ENCODE results near the gene FBXL19. TPM values are rescaled to one million over a fixed set of nuclear protein-coding genes. Genes with fewer than 3 reads are reported as not detected.

Gene FBXL19
- total and polyA plus RNA-seq, 2 of the 13 experiments (the other 11 are each of a cell fraction or from before 2014, with no cell fraction given): 6.0 to 13.7 TPM

DNA sequence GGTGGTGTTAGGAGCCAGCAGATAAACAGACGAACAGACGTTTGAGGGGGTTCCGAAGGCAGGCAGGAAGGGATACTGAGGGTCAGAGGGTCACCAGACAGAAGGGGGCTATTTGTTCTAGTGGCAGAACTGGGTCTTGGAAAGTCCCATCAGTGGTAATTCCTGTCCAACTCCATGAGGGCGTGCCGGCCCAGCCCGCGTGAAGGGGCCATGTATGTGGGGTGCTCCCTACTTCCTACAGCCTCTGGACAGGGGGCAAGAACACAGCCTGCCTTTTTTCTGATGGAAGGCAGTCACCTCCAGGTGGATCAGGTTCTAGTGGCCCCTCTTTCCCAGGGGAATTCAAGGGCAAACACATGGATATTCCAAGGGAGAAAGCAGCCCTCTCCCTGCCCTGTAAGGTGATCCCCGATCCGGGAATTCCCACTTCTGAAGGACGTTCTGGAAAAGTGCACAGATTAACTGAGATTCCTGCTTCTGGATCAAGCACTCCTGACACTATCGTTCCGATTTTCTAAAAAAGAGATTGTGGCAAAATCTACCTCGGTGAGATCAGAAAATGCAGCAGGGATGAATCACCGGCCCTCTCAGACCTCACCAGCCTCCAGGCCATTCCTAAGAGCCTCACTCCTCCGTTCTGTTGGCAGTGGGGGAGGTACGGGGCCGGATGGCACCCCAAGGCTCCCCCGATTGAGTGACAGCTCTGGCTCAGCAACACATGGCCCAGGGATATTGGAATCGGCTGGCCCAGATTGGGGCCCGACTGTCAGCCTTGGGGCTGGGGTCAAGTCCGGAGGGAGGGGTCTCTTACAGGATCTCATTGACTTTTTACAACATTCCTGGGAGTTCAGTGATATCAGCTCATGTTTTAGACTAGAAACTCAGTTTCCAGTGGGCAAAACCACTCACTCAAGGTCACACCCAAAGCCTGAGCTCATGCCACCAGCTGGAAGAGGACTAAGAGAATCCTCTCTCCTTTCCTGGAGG is 74.6 kb downstream of the FBXL19 start (continued):
- TF ChIP-seq CBFB (CRISPR knock-in tag; IDR thresholded peaks at IDR 0.05) (peak; percentile 18; the same call in 1 of the 2 replicates), MTA1 (CRISPR knock-in tag; IDR thresholded peaks at IDR 0.05; ENCODE audit: borderline replicate concordance) (0 out of 2 replicates have a peak, but pooled peaks have one; percentile 22), YEATS2 (CRISPR knock-in tag; IDR thresholded peaks at IDR 0.05; ENCODE audit: borderline replicate concordance) (0 out of 2 replicates have a peak, but pooled peaks have one; percentile 13), MZF1 (CRISPR knock-in tag; IDR thresholded peaks at IDR 0.05; ENCODE audit: borderline replicate concordance) (0 out of 2 replicates have a peak, but pooled peaks have one; percentile 54), FOSL2 (CRISPR knock-in tag; IDR thresholded peaks at IDR 0.05) (peak; percentile 73), PCBP1 (IDR thresholded peaks at IDR 0.05; ENCODE audit: borderline replicate concordance, low read depth, low read length) (no peak), TRAFD1 (CRISPR knock-in tag; IDR thresholded peaks at IDR 0.05; ENCODE audit: borderline replicate concordance) (no peak), ELF4 (CRISPR knock-in tag; IDR thresholded peaks at IDR 0.05; ENCODE audit: borderline replicate concordance) (no peak), SIN3A (IDR thresholded peaks at IDR 0.05; ENCODE audit: borderline replicate concordance, low read depth, low read length) (peak; percentile 21; the same call in 1 of the 2 replicates), TCF12 (IDR thresholded peaks at IDR 0.05) (no peak), TCF12 (CRISPR knock-in tag; IDR thresholded peaks at IDR 0.05) (0 out of 2 replicates have a peak, but pooled peaks have one; percentile 44), ZNF724P (CRISPR knock-in tag; IDR thresholded peaks at IDR 0.05; ENCODE audit: borderline replicate concordance) (no peak), TEAD3 (CRISPR knock-in tag; optimal IDR thresholded peaks at IDR 0.05; ENCODE audit: borderline replicate concordance) (peak; percentile 46), SMAD3 (CRISPR knock-in tag; IDR thresholded peaks at IDR 0.05) (peak; percentile 32; the same call in 1 of the 2 replicates), SMAD9 (CRISPR knock-in tag; IDR thresholded peaks at IDR 0.05) (0 out of 2 replicates have a peak, but pooled peaks have one; percentile 46), ZNF557 (CRISPR knock-in tag; IDR thresholded peaks at IDR 0.05) (no peak), ZSCAN21 (CRISPR knock-in tag; IDR thresholded peaks at IDR 0.05; ENCODE audit: borderline replicate concordance) (no peak), NFATC3 (CRISPR knock-in tag; IDR thresholded peaks at IDR 0.05) (0 out of 2 replicates have a peak, but pooled peaks have one; percentile 31), TAF1 (CRISPR knock-in tag; IDR thresholded peaks at IDR 0.05) (no peak; the same call in 1 of the 2 replicates), HNF4G (IDR thresholded peaks at IDR 0.05; ENCODE audit: borderline replicate concordance, low read depth, low read length) (no peak), HNF4G (CRISPR knock-in tag; IDR thresholded peaks at IDR 0.05; ENCODE audit: borderline replicate concordance, low read depth) (no peak), ZNF670 (CRISPR knock-in tag; IDR thresholded peaks at IDR 0.05; ENCODE audit: borderline replicate concordance) (peak; percentile 92), ZNF441 (CRISPR knock-in tag; IDR thresholded peaks at IDR 0.05; ENCODE audit: borderline replicate concordance) (peak; percentile 42; the same call in 1 of the 2 replicates), ETV6 (CRISPR knock-in tag; conservative IDR thresholded peaks at IDR 0.05) (no peak)
- TF ChIP-seq, protein P1, sequence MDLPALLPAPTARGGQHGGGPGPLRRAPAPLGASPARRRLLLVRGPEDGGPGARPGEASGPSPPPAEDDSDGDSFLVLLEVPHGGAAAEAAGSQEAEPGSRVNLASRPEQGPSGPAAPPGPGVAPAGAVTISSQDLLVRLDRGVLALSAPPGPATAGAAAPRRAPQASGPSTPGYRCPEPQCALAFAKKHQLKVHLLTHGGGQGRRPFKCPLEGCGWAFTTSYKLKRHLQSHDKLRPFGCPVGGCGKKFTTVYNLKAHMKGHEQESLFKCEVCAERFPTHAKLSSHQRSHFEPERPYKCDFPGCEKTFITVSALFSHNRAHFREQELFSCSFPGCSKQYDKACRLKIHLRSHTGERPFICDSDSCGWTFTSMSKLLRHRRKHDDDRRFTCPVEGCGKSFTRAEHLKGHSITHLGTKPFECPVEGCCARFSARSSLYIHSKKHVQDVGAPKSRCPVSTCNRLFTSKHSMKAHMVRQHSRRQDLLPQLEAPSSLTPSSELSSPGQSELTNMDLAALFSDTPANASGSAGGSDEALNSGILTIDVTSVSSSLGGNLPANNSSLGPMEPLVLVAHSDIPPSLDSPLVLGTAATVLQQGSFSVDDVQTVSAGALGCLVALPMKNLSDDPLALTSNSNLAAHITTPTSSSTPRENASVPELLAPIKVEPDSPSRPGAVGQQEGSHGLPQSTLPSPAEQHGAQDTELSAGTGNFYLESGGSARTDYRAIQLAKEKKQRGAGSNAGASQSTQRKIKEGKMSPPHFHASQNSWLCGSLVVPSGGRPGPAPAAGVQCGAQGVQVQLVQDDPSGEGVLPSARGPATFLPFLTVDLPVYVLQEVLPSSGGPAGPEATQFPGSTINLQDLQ (CRISPR knock-in tag; IDR thresholded peaks at IDR 0.05): no peak

Measured in HepG2 (cell line).